Stimulated activated CD8-positive, alpha-beta memory T cell treated with anti-CD3 and anti-CD28 coated beads, Interleukin-15, amount 100 ng/mL, for 24 hours (primary cell): ENCODE results near the gene C2orf66.

Source experiments
- DNase-seq: peaks from one replicate; pipeline ENCODE4 v3.0.0-alpha.2; 2020; ENCODE audit warnings: low read depth

Gene C2orf66

GRCh38 chr2:196809260-196809659 lies at the start of gene C2orf66:
C2orf66 (minus strand) TSS chr2:196809355; CDS start chr2:196809336, 19 bp downstream.
- no peak for DNase-seq

DNA sequence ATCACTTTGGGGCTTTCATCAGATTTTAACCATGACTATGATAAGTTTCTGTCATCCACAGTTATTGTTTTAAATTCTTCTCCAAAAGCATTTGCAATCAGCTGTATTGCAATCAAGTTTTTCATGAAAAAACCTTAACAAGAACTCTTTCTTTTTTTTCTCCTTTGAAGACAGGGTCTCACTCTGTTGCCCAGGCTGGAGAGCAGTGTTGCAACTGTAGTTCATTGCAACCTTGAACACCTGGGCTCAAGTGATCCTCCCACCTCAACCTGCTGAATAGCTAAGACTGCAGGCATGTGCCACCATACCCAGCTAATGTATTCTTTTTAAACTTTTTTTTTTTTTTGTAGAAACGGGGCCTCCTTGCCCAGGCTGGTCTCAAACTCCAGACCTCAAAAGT lies 45.5 kb upstream of the C2orf66 start:
- DNase-seq, result no peak

GRCh38 chr2:196853301-196854087 lies 44.3 kb upstream of the C2orf66 start:
- DNase-seq, result no peak

GRCh38 chr2:196851088-196851487 lies 41.9 kb upstream of the C2orf66 start:
- DNase-seq, result no peak

- no peak for DNase-seq
These were observed 40.7 kb upstream of the C2orf66 start for GRCh38 chr2:196849895-196850294.

DNA sequence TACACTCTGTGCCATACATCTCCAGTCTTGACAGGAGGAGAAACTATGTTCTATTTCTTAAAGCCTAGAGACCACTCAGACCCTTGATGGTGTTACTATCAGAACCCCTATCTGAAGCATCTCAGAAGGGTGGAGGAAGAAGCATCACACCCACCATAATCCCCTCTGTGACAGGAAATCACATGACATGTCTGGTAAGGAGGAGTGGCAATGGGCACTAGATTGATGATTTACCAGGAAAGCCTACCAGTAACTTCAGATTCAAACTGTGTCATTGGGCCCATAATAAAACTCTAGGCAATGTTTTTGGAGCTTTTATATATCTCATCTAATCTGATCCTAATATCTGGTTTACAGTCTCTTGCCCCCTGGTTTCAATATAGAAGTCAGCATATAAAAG lies 37.1 kb upstream of the C2orf66 start:
- DNase-seq, result no peak

GRCh38 chr2:196845371-196845770 lies 36.2 kb upstream of the C2orf66 start:
- no peak for DNase-seq

DNA sequence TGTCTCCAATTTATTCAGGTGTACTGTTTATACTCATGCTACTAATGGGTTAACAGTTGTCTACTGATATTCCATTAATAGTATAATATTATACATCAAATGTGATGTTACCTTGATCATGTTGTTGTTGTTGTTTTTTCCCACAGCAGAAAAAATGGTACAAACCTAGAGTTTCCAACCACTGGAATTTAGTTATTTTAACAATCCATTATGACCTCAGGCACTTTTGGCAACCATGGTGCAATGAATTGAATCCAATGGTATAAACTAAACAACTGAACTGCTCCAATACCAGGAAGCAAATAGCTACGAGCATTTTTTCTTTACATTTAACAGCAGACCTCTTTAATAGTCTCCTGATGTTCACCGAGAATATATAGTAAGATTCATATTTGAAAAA lies 31.0 kb upstream of the C2orf66 start:
- no peak for DNase-seq

DNA sequence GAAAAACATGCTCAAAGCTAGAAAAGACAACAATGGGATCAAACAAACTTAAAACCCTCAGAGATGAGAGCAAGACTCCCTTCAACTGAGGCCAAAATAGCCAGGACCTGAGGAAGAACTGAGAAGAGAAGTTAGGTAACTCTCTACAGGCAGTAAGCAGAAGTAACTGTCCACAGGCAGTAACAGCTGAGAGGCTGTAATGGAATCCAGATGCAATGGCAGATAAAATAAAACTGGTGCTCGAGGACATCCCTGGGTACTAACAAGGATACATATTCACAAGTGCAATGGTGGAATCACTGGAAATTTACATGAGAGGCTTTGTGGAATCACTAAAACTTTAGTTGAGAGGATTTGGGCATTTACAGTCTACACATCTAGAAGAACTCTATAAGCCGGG lies 30.4 kb upstream of the C2orf66 start:
- DNase-seq, result no peak

DNA sequence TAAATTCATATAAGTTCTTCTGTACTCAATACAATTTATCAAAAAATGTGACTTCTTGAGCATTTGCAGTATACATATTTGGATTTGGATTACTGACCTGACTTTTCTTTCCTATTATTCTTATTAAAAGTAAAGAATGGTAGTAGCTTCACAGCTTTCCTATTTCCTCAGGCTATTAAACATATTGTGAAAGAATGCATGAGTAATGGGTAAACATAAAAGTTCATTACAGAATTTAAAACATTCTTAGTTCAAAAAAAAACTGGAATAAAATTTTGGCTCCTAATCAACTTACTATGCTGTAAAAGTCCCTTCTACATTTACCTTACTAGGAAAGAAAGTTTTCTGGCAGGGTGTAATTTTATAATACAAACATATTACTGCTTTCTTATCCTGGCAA lies 27.3 kb upstream of the C2orf66 start:
- no peak for DNase-seq

DNA sequence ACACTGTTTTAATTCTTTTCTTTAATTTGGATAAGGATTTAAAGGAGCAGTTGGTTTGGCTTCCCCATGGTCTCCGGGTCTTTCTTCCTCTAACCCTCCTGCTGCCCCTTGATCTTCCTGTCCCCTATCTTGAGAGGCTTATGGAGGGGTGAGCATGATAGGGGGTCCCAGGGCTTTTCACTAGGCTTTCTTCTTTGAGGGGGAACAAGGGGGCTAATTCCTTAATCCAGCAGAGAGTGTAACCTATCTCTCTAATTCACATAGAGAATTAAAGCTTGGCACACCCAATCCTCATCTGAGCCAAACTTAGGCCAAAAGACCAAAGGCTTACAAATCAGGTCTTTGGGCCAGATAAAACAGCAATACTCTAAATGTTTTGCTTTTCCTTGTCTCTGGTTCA lies 21.5 kb upstream of the C2orf66 start:
- DNase-seq, result no peak

GRCh38 chr2:196827356-196827755 lies 18.2 kb upstream of the C2orf66 start:
- DNase-seq, result no peak

DNA sequence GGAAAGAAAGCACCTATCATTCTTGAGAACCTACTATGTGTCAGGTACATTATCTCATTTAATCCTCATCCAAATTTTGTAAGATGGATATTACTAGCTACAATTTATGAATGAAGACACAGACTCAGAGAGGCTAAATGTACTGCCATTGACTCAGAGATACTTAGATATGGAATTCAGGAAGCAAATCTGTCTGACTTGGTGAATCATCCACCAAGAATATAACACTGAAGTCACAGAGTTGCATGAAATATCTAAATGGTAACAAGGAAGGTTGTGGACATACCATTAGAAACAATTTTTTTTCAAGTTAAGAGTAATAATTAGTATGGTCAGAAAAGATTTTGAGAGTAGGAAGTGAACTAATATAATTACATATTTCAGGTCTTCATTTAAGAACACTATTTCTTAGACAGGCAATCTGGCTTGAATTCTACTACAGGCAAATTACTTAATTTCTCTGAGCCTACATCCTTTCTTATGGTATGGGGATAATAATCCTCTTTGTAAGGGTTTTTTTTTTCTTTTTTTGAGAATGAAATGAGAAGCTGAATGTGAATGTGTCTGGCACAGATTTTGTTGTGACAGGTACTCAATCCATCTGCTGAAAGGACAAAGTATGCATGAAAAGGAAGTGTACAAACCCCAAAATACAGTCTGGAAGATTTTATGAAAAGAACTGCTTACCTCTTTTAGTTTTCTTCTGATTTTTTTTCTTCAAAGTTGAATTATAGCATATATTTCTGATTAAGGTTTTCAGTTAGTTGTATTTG lies 14.8 kb upstream of the C2orf66 start:
- no peak for DNase-seq

- DNase-seq, result no peak
These were observed 12.0 kb upstream of the C2orf66 start for GRCh38 chr2:196821195-196821594.

DNA sequence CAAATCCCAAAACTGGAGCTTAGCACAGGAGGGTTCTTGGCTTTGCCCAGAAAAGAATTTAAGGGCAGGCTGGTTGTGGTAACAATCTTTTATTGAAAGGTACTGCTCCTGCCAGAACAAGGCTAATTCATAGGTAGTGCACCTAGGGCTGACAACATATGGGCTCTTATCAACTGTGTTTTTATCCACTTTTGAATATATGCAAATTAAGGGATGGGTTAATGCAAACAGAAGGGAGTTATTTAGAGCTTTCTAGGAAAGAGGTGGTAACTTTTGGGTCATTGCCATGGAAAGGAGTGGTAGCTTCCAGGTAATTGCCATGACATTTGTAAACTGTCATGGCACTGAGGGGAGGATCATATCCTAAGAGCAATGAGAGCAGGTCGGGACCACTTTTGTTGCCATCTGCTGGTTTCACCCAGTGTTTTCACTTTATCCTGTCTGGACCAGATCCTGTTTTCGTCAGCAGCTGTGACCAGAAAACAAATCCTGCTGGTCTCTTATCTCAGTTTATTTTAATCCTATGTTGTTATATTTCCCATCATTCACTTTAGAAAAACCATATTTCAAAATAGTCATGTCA lies 981 bp downstream of the C2orf66 start:
- no peak for DNase-seq

DNA sequence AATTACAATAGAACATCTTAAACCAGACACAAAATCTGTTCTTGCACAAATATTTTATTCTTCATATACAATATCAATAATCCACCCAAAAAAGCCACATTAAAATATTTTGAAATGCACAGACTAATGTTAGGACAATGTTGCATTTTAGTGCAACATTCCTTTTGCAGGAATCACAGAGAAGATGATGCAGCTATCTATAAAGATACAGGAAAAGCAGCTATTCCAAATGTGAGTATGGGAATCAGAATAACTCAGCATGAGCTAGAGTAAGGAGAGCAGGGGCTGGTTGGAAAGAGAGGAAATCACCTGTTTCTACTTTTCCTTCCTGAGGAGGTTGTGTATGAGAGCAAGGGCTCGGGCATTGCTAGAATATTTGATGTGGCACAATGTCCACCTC lies 4.8 kb downstream of the C2orf66 start:
- DNase-seq, result no peak

- DNase-seq, result no peak
These were observed 6.8 kb downstream of the C2orf66 start for GRCh38 chr2:196802401-196802800.

DNA sequence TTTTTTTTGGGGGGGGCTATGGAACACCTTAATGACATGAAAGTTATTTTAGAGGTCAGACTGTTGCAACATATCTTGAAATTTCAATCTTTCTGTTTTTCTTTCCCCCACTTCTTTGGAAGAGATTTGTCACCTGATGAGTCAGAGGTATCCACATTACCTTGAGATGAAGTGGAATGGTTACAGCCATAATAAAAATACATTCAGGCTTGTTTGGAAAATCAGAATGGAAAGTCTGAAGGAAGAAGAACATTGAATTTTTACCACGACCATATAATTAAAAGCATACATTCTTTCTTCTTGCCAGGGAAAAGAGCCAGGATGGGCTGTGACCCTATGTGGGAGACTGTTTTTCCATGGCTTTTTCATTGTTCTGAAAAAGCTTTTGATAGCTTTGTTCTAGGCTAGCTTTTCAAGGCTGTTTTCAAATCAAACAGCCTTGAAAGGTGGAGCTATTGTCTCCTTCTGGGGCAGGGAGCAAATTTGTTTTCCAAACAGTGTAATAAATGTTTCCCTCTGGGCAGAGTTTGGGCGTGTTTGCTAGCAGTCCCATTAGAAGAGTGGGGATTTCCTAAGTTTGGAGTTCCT lies 7.4 kb downstream of the C2orf66 start:
- DNase-seq, result no peak

DNA sequence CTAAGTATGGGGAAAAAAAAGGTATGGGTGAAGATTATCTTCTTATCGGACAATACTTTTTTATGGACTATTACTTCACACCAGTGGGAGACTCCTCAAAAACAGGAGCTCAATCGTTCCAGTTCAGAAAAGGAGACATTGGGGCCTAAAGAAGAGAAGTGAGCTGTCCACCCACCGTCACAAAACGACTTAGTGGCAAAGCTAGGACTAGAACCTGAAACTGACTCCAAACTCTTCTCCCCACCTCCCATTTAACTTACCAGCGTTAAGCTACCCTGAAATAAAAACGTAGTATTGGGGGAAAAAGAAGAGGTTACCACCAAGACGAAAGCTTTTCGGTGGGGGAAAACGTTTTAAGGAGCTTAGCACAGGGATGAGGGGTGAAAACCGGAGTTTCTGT lies 10.2 kb downstream of the C2orf66 start:
- no peak for DNase-seq

DNA sequence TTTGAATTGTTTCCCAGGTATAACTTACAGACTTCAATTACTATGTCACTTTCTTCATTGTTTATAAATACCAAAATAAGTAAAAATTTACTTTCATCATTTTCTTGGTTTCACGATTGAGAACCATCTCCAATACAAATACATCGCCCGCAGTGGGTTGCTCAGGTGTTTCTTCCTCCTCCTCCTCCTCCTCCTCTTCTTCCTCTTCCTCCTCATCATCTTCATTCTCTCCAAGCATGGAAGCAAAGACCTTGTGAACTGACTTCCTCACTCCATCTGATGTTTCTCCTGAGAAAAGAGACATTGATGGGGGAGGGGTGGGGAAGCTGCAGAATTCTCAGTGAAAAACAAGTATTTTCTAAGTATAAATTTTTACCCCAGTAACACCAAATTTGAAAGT lies 16.3 kb downstream of the C2orf66 start:
- DNase-seq, result no peak

DNA sequence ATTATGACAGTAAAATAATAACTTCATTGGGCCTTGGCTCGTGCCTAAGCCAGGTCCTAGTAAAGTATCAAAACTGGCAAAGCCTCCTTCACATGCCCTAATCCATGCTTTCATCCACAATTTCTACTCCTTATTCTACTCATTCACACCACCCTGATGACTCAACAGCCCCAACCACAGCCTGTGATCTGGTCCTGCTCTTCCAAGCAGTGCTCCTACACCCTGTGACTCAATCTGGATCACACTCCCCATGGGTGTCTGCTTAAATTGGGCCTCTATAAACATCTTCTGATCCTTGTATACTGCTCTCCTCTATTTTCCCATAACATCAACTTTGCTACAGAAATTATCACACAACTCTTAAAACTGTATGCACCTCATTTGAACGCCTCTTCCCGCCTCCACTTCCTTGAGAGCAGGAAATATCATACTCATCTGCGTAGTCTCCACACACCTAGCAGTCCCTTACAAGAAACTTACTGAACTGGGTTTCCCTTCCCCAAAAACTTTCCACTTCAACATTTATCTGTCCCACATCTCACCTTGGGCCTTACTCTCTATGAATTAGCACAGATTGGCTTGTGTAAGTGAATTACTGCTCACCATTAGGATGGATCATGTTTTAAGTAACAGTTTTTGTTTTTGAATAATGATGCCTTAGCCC lies 25.6 kb downstream of the C2orf66 start:
- no peak for DNase-seq

GRCh38 chr2:196767101-196767500 lies 42.1 kb downstream of the C2orf66 start:
- no peak for DNase-seq
